Frontal cortex (tissue), 4 donors: Measurements from ENCODE around the gene RASA3. TPM values are rescaled to one million over a fixed set of nuclear protein-coding genes. Genes with fewer than 3 reads are reported as not detected.

Experiments
- DNase-seq, 2 donors: peaks; one replicate each; pipeline ENCODE4 v3.0.0; 2012; ENCODE audit warnings: low spot score in 2 of 2
- FAIRE-seq: peaks from 2 replicates; lab custom pipeline; 2012; peaks lifted over from hg19 to GRCh38; lab: Jason Lieb, UNC
- total RNA-seq: library from RNA; depleted of rRNA; stranded (reverse); fragments of >200 nt; gene quantifications from one replicate; pipeline ENCODE4 v1.2.3, GENCODE V29; 2014
- donor health status: control.
- donor health status: control.
- donor health status: control.

The RASA3 gene
- total RNA-seq, 1 donor from 2014 or later = 12.6 TPM

GRCh38 chr13:114016321-114017027 lies 115.9 kb downstream of the RASA3 start:
- no peak for DNase-seq
- FAIRE-seq = no peak

- FAIRE-seq = no peak
- no peak for DNase-seq
Measured at GRCh38 chr13:114015969-114016295, 116.5 kb downstream of the RASA3 start.

- DNase-seq = no peak
- FAIRE-seq = no peak
Measured at GRCh38 chr13:114015111-114015968, 117.1 kb downstream of the RASA3 start.

GRCh38 chr13:114013952-114014629 lies 118.3 kb downstream of the RASA3 start:
- no peak for DNase-seq

GRCh38 chr13:114013336-114013735 lies 119.1 kb downstream of the RASA3 start:
- no peak for FAIRE-seq

More at GRCh38 chr13:114013952-114014629, 118.3 kb downstream of the RASA3 start:
- FAIRE-seq = no peak

GRCh38 chr13:114012921-114013320 lies 119.5 kb downstream of the RASA3 start:
- no peak for DNase-seq
- FAIRE-seq = no peak

More at GRCh38 chr13:114013336-114013735, 119.1 kb downstream of the RASA3 start:
- DNase-seq = no peak

- DNase-seq (no peak), FAIRE-seq (no peak)
Measured at GRCh38 chr13:114012141-114012540, 120.3 kb downstream of the RASA3 start.

- FAIRE-seq = no peak
- DNase-seq = no peak
Measured at GRCh38 chr13:114011226-114011625, 121.2 kb downstream of the RASA3 start.

GRCh38 chr13:114010401-114011101 lies 121.9 kb downstream of the RASA3 start:
- no peak for DNase-seq
- no peak for FAIRE-seq

- DNase-seq = no peak
- no peak for FAIRE-seq
Measured at GRCh38 chr13:114009590-114010400, 122.6 kb downstream of the RASA3 start.

- no peak for FAIRE-seq
- DNase-seq = no peak
Measured at GRCh38 chr13:114008964-114009589, 123.3 kb downstream of the RASA3 start.

GRCh38 chr13:114007566-114007965 lies 124.9 kb downstream of the RASA3 start:
- no peak for FAIRE-seq
- no peak for DNase-seq

- FAIRE-seq = no peak
- no peak for DNase-seq
Measured at GRCh38 chr13:114005206-114005724, 127.2 kb downstream of the RASA3 start.

GRCh38 chr13:114004420-114005205 lies 127.8 kb downstream of the RASA3 start:
- DNase-seq = no peak
- FAIRE-seq = no peak

- DNase-seq = no peak
- FAIRE-seq = no peak
Measured at GRCh38 chr13:114002771-114003321, 129.6 kb downstream of the RASA3 start.

- DNase-seq (no peak), FAIRE-seq (no peak)
Measured at GRCh38 chr13:114002009-114002544, 130.3 kb downstream of the RASA3 start.

- FAIRE-seq = no peak
- no peak for DNase-seq
Measured at GRCh38 chr13:114001331-114002008, 131.0 kb downstream of the RASA3 start.
